Parathyroid adenoma (tissue), 2 donors: ENCODE measurements around the gene GRIFIN.

Experiments used
- H2AFZ ChIP-seq: fragments of 300-600 bp; sonication (generic); one replicate; pipeline ENCODE4 v1.7.0; 2017; ENCODE audit warnings: antibody characterized with exemption, mild to moderate bottlenecking
- H3K27ac ChIP-seq: fragments of 300-600 bp; sonication (generic); one replicate; pipeline ENCODE4 v1.7.0; 2017
- H3K27me3 ChIP-seq: fragments of 300-600 bp; sonication (generic); one replicate; pipeline ENCODE4 v1.7.0; 2017; ENCODE audit warnings: low read length; ENCODE audit not compliant: control insufficient read depth, insufficient read depth
- H3K36me3 ChIP-seq: fragments of 300-600 bp; sonication (generic); one replicate; pipeline ENCODE4 v1.7.0; 2017; ENCODE audit warnings: low read length; ENCODE audit not compliant: control insufficient read depth, insufficient read depth
- H3K4me1 ChIP-seq: fragments of 300-600 bp; sonication (generic); one replicate; pipeline ENCODE4 v1.7.0; 2017; ENCODE audit warnings: control low read depth
- H3K4me2 ChIP-seq: fragments of 300-600 bp; sonication (generic); one replicate; pipeline ENCODE4 v1.7.0; 2017; ENCODE audit warnings: low read length
- H3K4me3 ChIP-seq: fragments of 300-600 bp; sonication (generic); one replicate; pipeline ENCODE4 v1.7.0; 2017; ENCODE audit warnings: low read depth, low read length
- H3K79me2 ChIP-seq: fragments of 300-600 bp; sonication (generic); one replicate; pipeline ENCODE4 v1.7.0; 2017; ENCODE audit warnings: control low read depth
- H3K9ac ChIP-seq: fragments of 300-600 bp; sonication (generic); one replicate; pipeline ENCODE4 v1.7.0; 2017; ENCODE audit warnings: mild to moderate bottlenecking
- H3K9me3 ChIP-seq: fragments of 300-600 bp; sonication (generic); one replicate; pipeline ENCODE4 v1.7.0; 2017; ENCODE audit warnings: low read length; ENCODE audit not compliant: control insufficient read depth
- CTCF ChIP-seq: fragments of 300-600 bp; sonication (generic); IDR thresholded peaks from one replicate; pipeline ENCODE4 v1.7.0; 2017; ENCODE audit warnings: antibody characterized with exemption, mild to moderate bottlenecking
- donor health status: primary hyperparathyroidism.

Gene GRIFIN

GRCh38 chr7:2482725-2483451, 6.7 kb upstream of the GRIFIN start:
- no peak for TF ChIP-seq CTCF
- Histone ChIP-seq H3K9me3 (no peaks in the 10 kb centered on the region), H3K79me2 (no peaks in the 10 kb centered on the region), H3K27ac (no peak overlapping the region), H3K36me3 (no peaks in the 10 kb centered on the region), H3K4me1 (no peaks in the 10 kb centered on the region), H3K4me3 (no peak overlapping the region), H3K9ac (no peak overlapping the region), H3K4me2 (no peak overlapping the region), H2AFZ (no peak overlapping the region), H3K27me3 (peaks cover 6% of the 10 kb centered on the region)

- H3K9ac ChIP-seq: no peak overlapping the region
- no peaks in the 10 kb centered on the region for H3K36me3 ChIP-seq
- H3K4me3 ChIP-seq: no peak overlapping the region
- H3K4me2 ChIP-seq: no peak overlapping the region
- no peaks in the 10 kb centered on the region for H3K4me1 ChIP-seq
- no peak overlapping the region for H3K27ac ChIP-seq
- no peak for TF ChIP-seq CTCF
- no peak overlapping the region for H2AFZ ChIP-seq
- no peaks in the 10 kb centered on the region for H3K9me3 ChIP-seq
- H3K79me2 ChIP-seq: no peaks in the 10 kb centered on the region
- peaks cover 9% of the 10 kb centered on the region for H3K27me3 ChIP-seq
Measured at GRCh38 chr7:2481195-2481594, 5.0 kb upstream of the GRIFIN start.

GRCh38 chr7:2480070-2480408, 3.8 kb upstream of the GRIFIN start:
- H3K27me3 ChIP-seq: peaks cover 9% of the 10 kb centered on the region

GRCh38 chr7:2479276-2480069, 3.3 kb upstream of the GRIFIN start:
- H3K79me2 ChIP-seq: no peaks in the 10 kb centered on the region
- no peaks in the 10 kb centered on the region for H3K9me3 ChIP-seq
- no peaks in the 10 kb centered on the region for H3K4me1 ChIP-seq
- no peak overlapping the region for H3K4me2 ChIP-seq
- no peak for TF ChIP-seq CTCF
- no peaks in the 10 kb centered on the region for H3K36me3 ChIP-seq
- no peak overlapping the region for H3K9ac ChIP-seq
- H3K27ac ChIP-seq: no peak overlapping the region
- no peak overlapping the region for H3K4me3 ChIP-seq
- H3K27me3 ChIP-seq: peaks cover 9% of the 10 kb centered on the region
- no peak overlapping the region for H2AFZ ChIP-seq

More at GRCh38 chr7:2480070-2480408, 3.8 kb upstream of the GRIFIN start:
- H3K9ac ChIP-seq: no peak overlapping the region
- no peaks in the 10 kb centered on the region for H3K4me1 ChIP-seq
- no peak overlapping the region for H2AFZ ChIP-seq
- H3K79me2 ChIP-seq: no peaks in the 10 kb centered on the region
- no peak for TF ChIP-seq CTCF
- H3K27ac ChIP-seq: no peak overlapping the region
- no peak overlapping the region for H3K4me2 ChIP-seq
- H3K9me3 ChIP-seq: no peaks in the 10 kb centered on the region
- no peak overlapping the region for H3K4me3 ChIP-seq
- H3K36me3 ChIP-seq: no peaks in the 10 kb centered on the region
